ENCODE measurements around the gene CHPT1.

GRCh38 chr12:101719566-101719965 lies 22.1 kb downstream of the CHPT1 start:
- TF ChIP-seq CTCF (conservative IDR thresholded peaks at IDR 0.05 in 1 of 2, IDR thresholded peaks at IDR 0.05 in 1 of 2; ENCODE audit: low read depth in 1 of 2, low read length in 2 of 2), result no peak
- no peak for TF ChIP-seq EZH2 (IDR thresholded peaks at IDR 0.05; ENCODE audit: low read length, missing control alignments)
